ENCODE results near the gene GSE1. TPM values are rescaled to one million over a fixed set of nuclear protein-coding genes. Genes with fewer than 3 reads are reported as not detected.

The GSE1 gene
- total RNA-seq, 1 donor from 2014 or later = 120 TPM

DNA sequence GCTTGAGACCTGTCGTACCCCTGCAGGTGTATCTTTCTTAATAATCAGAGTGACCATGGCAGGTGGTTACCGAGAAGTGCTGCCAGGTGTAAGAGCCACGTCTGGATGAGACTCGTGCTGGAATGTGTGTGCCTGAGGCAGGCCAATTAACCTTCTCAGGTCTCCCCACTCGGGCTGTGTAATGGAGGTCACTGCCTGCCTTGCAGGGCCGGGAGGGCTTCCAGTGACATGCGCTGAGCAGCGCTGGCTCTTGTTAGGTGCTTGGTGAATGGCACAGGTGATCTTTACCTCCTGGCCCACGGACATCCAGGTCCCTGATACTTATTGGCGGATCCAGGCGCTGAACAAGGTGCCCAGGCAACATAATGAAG is 4.6 kb upstream of the GSE1 start:
- Histone ChIP-seq H3K9me3 (no peaks in the 10 kb centered on the region), H3K27me3 (no peaks in the 10 kb centered on the region), H3K4me1 (peaks cover 17 to 39% of the 10 kb centered on the region in 2 donors), H3K27ac (no peak overlapping the region), H3K36me3 (no peaks in the 10 kb centered on the region), H3K4me3 (no peak overlapping the region)
- intact Hi-C loops (cut with DNase I) = no loop called here
- TF ChIP-seq, protein P1, sequence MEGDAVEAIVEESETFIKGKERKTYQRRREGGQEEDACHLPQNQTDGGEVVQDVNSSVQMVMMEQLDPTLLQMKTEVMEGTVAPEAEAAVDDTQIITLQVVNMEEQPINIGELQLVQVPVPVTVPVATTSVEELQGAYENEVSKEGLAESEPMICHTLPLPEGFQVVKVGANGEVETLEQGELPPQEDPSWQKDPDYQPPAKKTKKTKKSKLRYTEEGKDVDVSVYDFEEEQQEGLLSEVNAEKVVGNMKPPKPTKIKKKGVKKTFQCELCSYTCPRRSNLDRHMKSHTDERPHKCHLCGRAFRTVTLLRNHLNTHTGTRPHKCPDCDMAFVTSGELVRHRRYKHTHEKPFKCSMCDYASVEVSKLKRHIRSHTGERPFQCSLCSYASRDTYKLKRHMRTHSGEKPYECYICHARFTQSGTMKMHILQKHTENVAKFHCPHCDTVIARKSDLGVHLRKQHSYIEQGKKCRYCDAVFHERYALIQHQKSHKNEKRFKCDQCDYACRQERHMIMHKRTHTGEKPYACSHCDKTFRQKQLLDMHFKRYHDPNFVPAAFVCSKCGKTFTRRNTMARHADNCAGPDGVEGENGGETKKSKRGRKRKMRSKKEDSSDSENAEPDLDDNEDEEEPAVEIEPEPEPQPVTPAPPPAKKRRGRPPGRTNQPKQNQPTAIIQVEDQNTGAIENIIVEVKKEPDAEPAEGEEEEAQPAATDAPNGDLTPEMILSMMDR (IDR thresholded peaks at IDR 0.05) = no peak
- DNase-seq (ENCODE audit: low spot score in 2 of 2) = no peak

- intact Hi-C loops (cut with DNase I) = no loop called here
- Histone ChIP-seq H3K4me3 (no peak overlapping the region), H3K27ac (no peak overlapping the region), H3K27me3 (no peaks in the 10 kb centered on the region), H3K36me3 (no peaks in the 10 kb centered on the region), H3K4me1 (peaks cover 17 to 39% of the 10 kb centered on the region in 2 donors), H3K9me3 (no peaks in the 10 kb centered on the region)
- no peak for DNase-seq (ENCODE audit: low spot score in 2 of 2)
- TF ChIP-seq, protein P1 (IDR thresholded peaks at IDR 0.05) = no peak
These were observed 4.2 kb upstream of the GSE1 start for GRCh38 chr16:85608887-85609286.

DNA sequence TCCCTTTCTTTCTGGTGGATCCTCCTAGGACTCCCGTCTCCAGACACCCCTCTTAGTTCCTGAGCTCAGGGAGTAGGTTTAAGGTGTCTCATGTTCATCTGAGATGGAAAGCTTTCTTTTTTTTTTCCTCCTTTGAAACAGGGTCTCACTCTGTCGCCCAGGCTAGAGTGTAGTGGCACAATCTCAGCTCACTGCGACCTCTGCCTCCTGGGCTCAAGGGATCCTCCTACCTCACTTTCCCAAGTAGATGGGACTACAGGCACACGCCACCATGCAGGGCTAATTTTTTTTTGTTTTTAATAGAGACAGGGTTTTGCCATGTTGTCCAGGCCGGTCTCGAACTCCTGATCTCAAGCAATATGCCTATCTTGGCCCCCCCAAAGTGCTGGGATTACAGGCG is 3.6 kb upstream of the GSE1 start:
- intact Hi-C loops (cut with DNase I) = no loop called here

GRCh38 chr16:85610059-85610445 is 3.1 kb upstream of the GSE1 start:
- intact Hi-C loops (cut with DNase I) = loop anchor here (1.0 to 5.0 kb wide), 9 partner anchors 35 to 488 kb away; no protein-coding TSS in a partner anchor
- DNase-seq (ENCODE audit: low spot score in 2 of 2) = no peak

More for the DNA sequence above, 3.6 kb upstream of the GSE1 start:
- Histone ChIP-seq H3K4me3 (no peak overlapping the region), H3K27ac (no peak overlapping the region), H3K36me3 (no peaks in the 10 kb centered on the region), H3K27me3 (no peaks in the 10 kb centered on the region), H3K9me3 (no peaks in the 10 kb centered on the region), H3K4me1 (peaks cover 17 to 43% of the 10 kb centered on the region in 2 donors)
- DNase-seq (ENCODE audit: low spot score in 2 of 2) = no peak
- TF ChIP-seq, protein P1 (IDR thresholded peaks at IDR 0.05) = no peak

GRCh38 chr16:85610446-85611193 is 2.5 kb upstream of the GSE1 start:
- peak; percentile 40 to 93 for DNase-seq (ENCODE audit: low spot score in 2 of 2)
- peak overlapping the region; percentile 64 to 83 for H3K4me3 ChIP-seq
- no peaks in the 10 kb centered on the region for H3K27me3 ChIP-seq
- TF ChIP-seq, protein P1 (IDR thresholded peaks at IDR 0.05) = peak; percentile 98 to 99 (median 99)
- peak overlapping the region; percentile 91 to 92 for H3K27ac ChIP-seq
- H3K4me1 ChIP-seq = peaks cover 17 to 46% of the 10 kb centered on the region in 2 donors
- no peaks in the 10 kb centered on the region for H3K9me3 ChIP-seq
- no peaks in the 10 kb centered on the region for H3K36me3 ChIP-seq
- intact Hi-C loops (cut with DNase I) = loop anchor here (1.0 to 5.0 kb wide), 9 partner anchors 36 to 488 kb away; no protein-coding TSS in a partner anchor

More at GRCh38 chr16:85610059-85610445, 3.1 kb upstream of the GSE1 start:
- Histone ChIP-seq H3K9me3 (no peaks in the 10 kb centered on the region), H3K27ac (peak overlapping the region in 1 of 2 donors; percentile 53), H3K4me1 (peaks cover 17 to 46% of the 10 kb centered on the region in 2 donors), H3K27me3 (no peaks in the 10 kb centered on the region), H3K4me3 (no peak overlapping the region), H3K36me3 (no peaks in the 10 kb centered on the region)
- TF ChIP-seq, protein P1 (IDR thresholded peaks at IDR 0.05) = no peak

Data from ascending aorta (tissue), 2 donors.